Measurements from ENCODE around the gene SAMD1. TPM values are rescaled to one million over a fixed set of nuclear protein-coding genes. Genes with fewer than 3 reads are reported as not detected.

SAMD1 gene
- total and polyA plus RNA-seq, 2 of the 8 experiments (the other 6 are each of a cell fraction or from before 2014, with no cell fraction given) = 40.0 to 100 TPM

GRCh38 chr19:14053032-14053431 is 37.5 kb downstream of the SAMD1 start:
- H3K56ac ChIP-seq (replicated peaks; ENCODE audit: insufficient read length, low read depth, low read length) = no peak overlapping the region
- WGBS, 2 experiments (ENCODE audit: extremely low coverage in 1 of 2, insufficient coverage in 1 of 2, insufficient read length in 1 of 2, insufficient replicate concordance in 2 of 2, low coverage in 1 of 2, low lambda C conversion rate in 2 of 2, missing lambda C conversion rate in 1 of 2) = 91% methylated on average over 3 of the region's 3 CpGs; no CpG with 5 or more reads in 1 of the 2 experiments
- H3K9ac ChIP-seq (replicated peaks in 1 of 4; ENCODE audit: extremely low read depth in 1 of 4, low read depth in 3 of 4, low read length in 3 of 4) = no peak overlapping the region
- no peak overlapping the region for H3K27ac ChIP-seq (ENCODE audit: low read depth, low read length)
- no peaks in the 10 kb centered on the region for H4K20me1 ChIP-seq (replicated peaks in 1 of 2; ENCODE audit: control insufficient read depth in 1 of 2, insufficient read depth in 2 of 2, low read length in 2 of 2)
- H3K79me1 ChIP-seq (ENCODE audit: low read depth, low read length) = no peaks in the 10 kb centered on the region
- no peak overlapping the region for H3K4ac ChIP-seq (replicated peaks; ENCODE audit: insufficient read length, low read depth, low read length)
- H3K18ac ChIP-seq (ENCODE audit: extremely low read depth, low read length) = no peak overlapping the region
- POLR2A ChIA-PET (ENCODE audit: partially characterized antibody) = interaction anchor here (1.1 to 1.8 kb wide), 3 partner anchors 8 to 91 kb away, joined by 3 to 5 read pairs (median 4); partner anchors contain the start of gene RFX1
- no peak overlapping the region for H2BK120ac ChIP-seq (replicated peaks; ENCODE audit: low read depth, low read length)
- H3K9me3 ChIP-seq (ENCODE audit: insufficient read depth in 2 of 2, low read depth in 1 of 2, low read length in 1 of 2) = no peaks in the 10 kb centered on the region; a peak in 1 of 4 replicates
- H2BK20ac ChIP-seq (ENCODE audit: low read length) = no peak overlapping the region
- no peaks in the 10 kb centered on the region for H3K36me3 ChIP-seq (ENCODE audit: control insufficient read depth in 2 of 4, insufficient read depth in 4 of 4, low read length in 3 of 4)
- H4K8ac ChIP-seq (ENCODE audit: extremely low read depth, insufficient read depth, low read length) = no peak overlapping the region
- peaks cover 7% of the 10 kb centered on the region; the same call in 1 of the 2 replicates for H3K23me2 ChIP-seq (ENCODE audit: low read depth, low read length)
- TF ChIP-seq YY1 (IDR thresholded peaks at IDR 0.05; ENCODE audit: low read depth, low read length) = no peak
- TF ChIP-seq SP2 (IDR thresholded peaks at IDR 0.05; ENCODE audit: low read length) = no peak
- TF ChIP-seq CREB1 (IDR thresholded peaks at IDR 0.05) = no peak
- no peak for TF ChIP-seq SP1 (IDR thresholded peaks at IDR 0.05; ENCODE audit: low read depth, low read length)
- TF ChIP-seq ATF2 (IDR thresholded peaks at IDR 0.05; ENCODE audit: low read length) = no peak
- TF ChIP-seq SAP30 (IDR thresholded peaks at IDR 0.05; ENCODE audit: insufficient read depth, insufficient replicate concordance, low read length) = no peak
- H4K91ac ChIP-seq (replicated peaks; ENCODE audit: insufficient read length, low read length) = no peak overlapping the region
- FAIRE-seq (no peak), DNase-seq (ENCODE audit: low read depth in 1 of 2, low spot score in 2 of 2) (no peak)
- H3K14ac ChIP-seq (ENCODE audit: insufficient read length) = no peak overlapping the region
- H3K4me2 ChIP-seq (ENCODE audit: insufficient read depth in 1 of 2, low read depth in 2 of 2, low read length in 2 of 2) = no peak overlapping the region
- peaks cover 0 to 3% (median 1%) of the 10 kb centered on the region in 4 experiments; a peak in 4 of 7 replicates for H3K27me3 ChIP-seq (replicated peaks in 1 of 4; ENCODE audit: control insufficient read depth in 3 of 4, extremely low read depth in 1 of 4, insufficient read depth in 3 of 4, low read length in 3 of 4)
- H3K4me1 ChIP-seq (replicated peaks in 1 of 4; ENCODE audit: control insufficient read depth in 3 of 4, insufficient read depth in 4 of 4, low read length in 3 of 4) = peaks cover 0 to 4% (median under 1%) of the 10 kb centered on the region in 4 experiments; a peak in 2 of 7 replicates
- H2BK12ac ChIP-seq (ENCODE audit: low read depth, low read length) = no peak overlapping the region
- H2BK15ac ChIP-seq (ENCODE audit: low read length) = no peak overlapping the region
- CTCF ChIA-PET (ENCODE audit: partially characterized antibody) = interaction anchor here (0.5 to 9.9 kb wide), 11 partner anchors 12 to 174 kb away, joined by 3 to 66 read pairs (median 5); partner anchors contain the start of genes IL27RA and MISP3
- H2AFZ ChIP-seq (ENCODE audit: low read length) = no peak overlapping the region
- H3K79me2 ChIP-seq (ENCODE audit: control insufficient read depth in 1 of 2, insufficient read depth in 2 of 2, low read length in 2 of 2) = no peaks in the 10 kb centered on the region
- no peak overlapping the region for H4K5ac ChIP-seq (ENCODE audit: insufficient read length, low read depth, low read length)
- H2AK5ac ChIP-seq (ENCODE audit: low read depth, low read length) = no peak overlapping the region
- no peak overlapping the region for H3K4me3 ChIP-seq (ENCODE audit: extremely low read depth in 1 of 4, insufficient read depth in 2 of 4, low read depth in 3 of 4, low read length in 4 of 4)
- H3K23ac ChIP-seq (ENCODE audit: insufficient read length) = no peak overlapping the region
- H2BK5ac ChIP-seq (ENCODE audit: low read depth, low read length) = no peak overlapping the region
